Stimulated activated CD8-positive, alpha-beta memory T cell treated with anti-CD3 and anti-CD28 coated beads, Interleukin-4, amount 100 ng/mL, for 1 hour (primary cell): ENCODE measurements around the gene LDLRAD2.
A peak's percentile ranks its signal among the peaks of the same experiment; 100 is the strongest.
"Not testable (repeated sequence)": the region's sequence is repeated elsewhere in the genome, so short reads cannot be mapped to it uniquely, and the experiment has no call there.

Source experiments
- DNase-seq, 2 donors: peaks; one replicate each; pipeline ENCODE4 v3.0.0-alpha.2; 2020; ENCODE audit warnings: low read depth in 2 of 2, low spot score in 1 of 2

Gene LDLRAD2

DNA sequence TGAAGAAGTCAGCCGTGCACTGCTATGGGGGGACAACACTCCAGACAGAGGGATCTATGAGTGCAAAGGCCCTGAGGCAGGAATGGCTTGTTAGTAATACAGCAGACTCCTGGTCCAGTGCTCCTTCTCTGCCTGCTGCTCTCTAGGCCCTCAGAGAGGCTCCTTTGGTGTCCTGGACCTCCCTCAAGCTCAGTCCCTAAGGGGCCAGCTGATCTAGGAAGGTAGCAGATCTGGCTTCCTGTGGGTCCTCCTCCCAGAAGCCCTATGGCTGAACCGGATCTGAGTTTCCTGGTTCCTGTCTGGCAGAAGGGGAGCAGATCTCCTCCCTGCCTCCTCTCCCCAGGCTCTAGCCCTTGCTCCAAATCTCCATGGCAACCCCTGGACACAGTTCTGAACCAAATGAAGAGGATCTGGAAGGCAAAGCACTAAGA, at the start of gene LDLRAD2:
LDLRAD2 (plus strand) TSS at position 391 of the 431 bp plus-strand sequence. CDS start 187 bp downstream, outside the sequence.
- no peak for DNase-seq

GRCh38 chr1:21763236-21763635, 48.8 kb upstream of the LDLRAD2 start:
- no peak for DNase-seq

DNA sequence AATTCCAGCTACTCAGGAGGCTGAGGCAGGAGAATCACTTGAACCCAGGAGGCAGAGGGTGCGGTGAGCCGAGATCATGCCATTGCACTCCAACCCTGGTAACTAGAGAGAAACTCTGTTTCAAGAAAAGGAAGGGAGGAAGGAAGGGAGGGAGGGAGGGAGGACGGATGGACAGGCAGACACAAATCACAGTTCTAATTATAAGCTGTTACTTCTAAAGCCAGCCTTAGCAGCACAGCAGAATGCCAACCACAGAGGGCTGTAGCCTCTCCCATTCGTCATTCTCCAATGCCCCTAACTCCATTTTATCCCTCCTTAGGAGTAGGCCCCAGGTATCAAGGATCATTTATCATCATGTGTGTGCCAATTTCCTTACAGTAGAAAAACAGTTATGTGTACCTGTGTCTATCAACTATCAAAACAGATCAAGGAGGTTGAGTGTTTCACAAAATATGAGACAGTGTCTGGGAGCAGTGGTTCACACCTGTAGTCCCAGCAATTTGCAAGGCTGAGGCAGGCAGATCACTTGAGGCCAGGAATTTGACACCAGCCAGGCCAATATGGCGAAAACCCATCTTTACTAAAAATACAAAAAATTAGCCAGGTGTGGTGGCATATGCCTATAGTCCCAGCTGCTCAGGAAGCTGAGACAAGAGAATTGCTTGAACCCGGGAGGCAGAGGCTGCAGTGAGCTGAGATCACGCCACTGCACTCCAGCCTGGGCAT, 48.2 kb upstream of the LDLRAD2 start:
- no peak for DNase-seq

DNA sequence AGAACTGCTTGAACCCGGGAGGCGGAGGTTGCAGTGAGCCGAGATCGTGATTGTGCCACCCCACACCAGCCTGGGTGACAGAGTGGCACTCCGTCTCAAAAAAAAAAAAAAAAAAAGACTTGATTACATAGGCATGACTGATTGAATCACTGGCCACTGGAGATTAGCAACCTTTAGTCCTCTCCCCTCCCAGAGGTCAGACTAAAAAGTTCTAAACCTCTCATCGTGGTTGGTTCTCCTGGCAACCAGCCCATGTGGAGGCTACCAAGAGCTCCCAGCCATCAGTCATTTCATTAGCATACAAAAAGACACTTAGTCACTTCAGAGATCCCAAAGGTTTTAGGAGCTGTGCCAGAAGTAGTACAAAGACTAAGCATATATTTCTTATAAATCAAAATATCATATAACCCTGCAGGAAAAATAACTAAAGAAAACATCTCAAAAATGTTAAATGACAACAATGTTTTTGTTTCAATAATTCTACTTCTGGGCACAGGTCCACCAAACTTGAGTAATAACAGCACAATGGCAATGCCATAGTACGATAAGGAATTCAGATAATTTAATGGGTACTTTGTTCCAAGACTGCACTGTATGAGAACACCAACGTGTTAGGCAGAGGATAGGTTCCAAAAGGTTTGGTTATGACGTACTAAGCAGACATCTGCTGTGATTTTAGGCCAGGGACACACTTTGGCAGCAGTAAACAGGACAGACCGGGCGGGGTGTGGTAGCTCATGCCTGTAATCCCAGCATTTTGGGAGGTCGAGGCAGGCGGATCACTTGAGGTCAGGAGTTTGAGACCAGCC, 47.2 kb upstream of the LDLRAD2 start:
- DNase-seq = no peak

- DNase-seq = no peak
Observed at GRCh38 chr1:21766210-21766609, 45.9 kb upstream of the LDLRAD2 start.

GRCh38 chr1:21767106-21767505, 45.0 kb upstream of the LDLRAD2 start:
- not testable (repeated sequence) for DNase-seq

DNA sequence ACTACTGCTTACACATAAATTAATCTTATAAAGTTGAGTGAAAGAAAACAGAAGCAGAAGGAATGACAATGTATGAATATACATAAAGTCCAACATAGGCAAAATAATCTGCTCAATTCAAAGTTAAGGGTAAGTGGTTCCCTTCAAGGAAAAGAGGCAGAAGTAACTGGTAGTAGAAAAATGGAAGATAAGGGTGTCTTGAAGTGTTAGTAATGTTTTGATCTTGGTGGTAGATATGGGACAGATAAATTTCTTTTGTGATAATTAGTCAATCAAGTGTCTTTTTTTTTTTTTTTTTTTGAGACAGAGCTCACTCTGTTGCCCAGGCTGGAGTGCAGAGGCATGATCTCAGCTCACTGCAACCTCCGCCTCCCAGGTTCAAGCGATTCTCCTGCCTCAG, 41.9 kb upstream of the LDLRAD2 start:
- no peak for DNase-seq

- DNase-seq = not testable (repeated sequence)
Observed at GRCh38 chr1:21770602-21771001, 41.5 kb upstream of the LDLRAD2 start.

GRCh38 chr1:21771672-21772071, 40.4 kb upstream of the LDLRAD2 start:
- not testable (repeated sequence) for DNase-seq

DNA sequence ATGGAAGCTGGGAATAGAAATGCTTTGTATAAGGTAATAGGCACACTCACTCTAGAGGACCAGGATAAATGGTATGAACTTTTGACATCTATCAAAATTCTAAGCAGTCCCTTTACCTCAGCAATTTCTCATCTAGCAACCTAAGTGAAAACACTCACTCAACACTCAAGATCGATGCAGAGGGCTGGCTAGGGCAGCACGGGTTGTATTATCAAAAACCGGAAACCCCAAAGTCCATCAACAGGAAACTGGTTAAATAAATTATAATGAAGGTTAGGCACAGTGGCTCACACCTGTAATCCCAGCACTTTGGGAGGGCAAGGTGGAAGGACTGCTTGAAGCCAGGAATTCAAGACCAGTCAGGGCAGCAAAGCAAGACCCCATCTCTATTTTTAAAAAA, 38.5 kb upstream of the LDLRAD2 start:
- no peak for DNase-seq

DNA sequence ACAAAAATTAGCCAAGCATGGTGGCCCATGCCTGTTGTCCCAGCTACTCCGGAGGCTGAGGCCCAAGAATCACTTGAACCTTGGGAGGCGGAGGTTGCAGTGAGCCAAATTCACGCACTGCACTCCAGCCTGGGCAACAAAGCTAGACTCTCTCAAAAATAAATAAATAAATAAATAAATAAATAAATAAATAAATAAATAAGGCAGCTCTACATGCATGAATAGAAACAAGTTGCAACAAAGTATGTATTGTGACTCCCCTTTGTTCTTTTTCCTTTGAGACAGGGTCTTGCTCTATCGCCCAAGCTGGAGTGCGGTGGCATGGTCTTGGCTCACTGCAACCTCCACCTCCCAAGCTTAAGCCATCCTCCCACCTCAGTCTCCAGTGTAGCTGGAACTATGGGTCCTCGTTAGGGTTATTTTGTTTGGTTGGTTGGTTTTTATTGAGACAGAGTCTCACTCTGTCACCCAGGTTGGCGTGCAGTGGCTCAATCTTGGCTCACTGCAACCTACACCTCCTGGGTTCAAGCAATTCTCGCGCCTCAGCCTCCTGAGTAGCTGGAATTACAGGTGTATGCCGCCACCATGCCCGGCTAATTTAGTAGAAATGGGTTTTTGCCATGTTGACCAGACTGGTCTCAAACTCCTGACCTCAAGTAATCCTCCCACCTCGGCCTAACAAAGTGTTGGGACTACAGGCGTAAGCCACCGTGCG, 37.1 kb upstream of the LDLRAD2 start:
- DNase-seq = no peak

DNA sequence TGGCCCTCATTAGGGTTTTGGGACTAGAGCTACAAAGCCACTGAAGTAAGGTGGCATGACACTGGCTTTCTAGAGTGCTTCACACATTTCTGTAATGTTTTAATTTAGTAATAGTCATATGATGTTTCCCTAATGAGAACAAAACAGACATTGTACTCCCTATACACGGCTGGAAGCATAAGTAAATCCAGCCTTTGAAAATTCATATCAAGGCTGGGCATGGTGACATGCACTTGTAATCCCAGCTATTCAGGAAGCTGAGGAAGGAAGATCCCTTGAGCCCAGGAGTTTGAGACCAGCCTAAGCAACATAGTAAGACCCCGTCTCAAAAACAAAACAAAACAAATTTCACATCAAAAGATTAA, 36.5 kb upstream of the LDLRAD2 start:
- no peak for DNase-seq

DNA sequence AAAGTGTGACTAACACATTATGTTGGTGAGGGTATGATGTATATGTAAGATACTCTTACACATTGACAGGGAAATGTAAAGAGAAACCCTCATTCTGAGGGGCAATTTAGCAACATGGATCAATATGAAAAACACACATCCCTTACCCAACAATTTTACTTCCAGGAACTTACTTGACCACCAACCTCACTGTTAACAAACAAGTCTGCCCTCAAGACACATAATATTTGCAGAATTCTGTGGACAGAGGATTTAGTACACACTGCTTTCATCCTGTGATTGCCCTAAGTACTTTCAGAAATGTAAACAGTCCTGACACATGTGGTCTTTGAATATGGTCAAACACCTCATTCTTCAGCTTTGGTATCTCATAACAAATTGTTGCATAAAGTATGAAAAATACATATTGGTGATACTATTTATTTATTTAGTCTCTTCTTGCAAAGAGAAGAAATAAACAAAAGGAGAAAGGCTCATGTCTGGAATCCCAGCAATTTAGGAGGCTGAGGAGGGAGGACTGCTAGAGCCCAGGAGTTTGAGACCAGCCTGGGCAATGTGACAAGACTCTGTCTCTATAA, 36.0 kb upstream of the LDLRAD2 start:
- DNase-seq = no peak

GRCh38 chr1:21776925-21777324, 35.1 kb upstream of the LDLRAD2 start:
- DNase-seq = not testable (repeated sequence)

DNA sequence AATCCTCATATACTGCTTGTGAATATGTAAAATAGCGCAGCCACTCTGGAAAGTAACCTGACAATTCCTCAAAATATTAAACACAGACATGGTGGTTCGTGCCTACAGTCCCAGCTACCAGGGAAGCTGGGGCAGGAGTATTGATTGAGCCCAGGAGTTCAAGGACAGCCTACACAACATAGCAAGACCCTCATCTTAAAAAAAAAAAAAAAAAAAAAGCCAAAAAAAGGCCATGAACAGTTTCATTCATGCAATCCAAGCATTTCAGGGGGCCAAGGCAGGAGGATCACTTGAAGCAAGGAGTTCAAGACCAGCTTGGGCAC, 33.7 kb upstream of the LDLRAD2 start:
- DNase-seq = no peak

GRCh38 chr1:21779613-21780521, 32.2 kb upstream of the LDLRAD2 start:
- DNase-seq = no peak

DNA sequence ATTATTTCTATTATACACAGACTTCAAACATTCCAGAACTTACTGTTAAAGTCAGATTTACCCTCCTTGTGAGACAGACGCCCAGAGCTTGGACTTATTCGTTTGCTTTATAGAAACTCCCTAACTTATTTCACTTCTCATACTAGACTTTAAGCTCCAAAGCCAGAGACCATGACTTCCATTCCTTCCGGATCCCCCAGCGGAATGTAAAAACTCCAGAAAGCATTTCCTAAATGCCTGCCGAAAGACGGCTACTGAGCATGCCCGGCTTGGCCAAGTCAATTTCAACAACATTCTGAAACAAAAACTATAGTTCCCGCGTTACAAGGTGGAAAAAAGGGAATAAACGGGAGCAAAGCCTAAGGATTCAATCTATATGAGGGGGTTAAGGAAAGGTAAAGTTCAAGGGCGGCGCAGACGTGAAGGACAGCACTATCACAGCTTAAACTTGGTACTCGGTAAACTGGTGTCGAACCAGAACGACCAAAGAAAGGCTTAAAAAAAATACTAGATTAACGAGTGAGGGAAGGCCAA, 30.2 kb upstream of the LDLRAD2 start:
- no peak for DNase-seq

DNA sequence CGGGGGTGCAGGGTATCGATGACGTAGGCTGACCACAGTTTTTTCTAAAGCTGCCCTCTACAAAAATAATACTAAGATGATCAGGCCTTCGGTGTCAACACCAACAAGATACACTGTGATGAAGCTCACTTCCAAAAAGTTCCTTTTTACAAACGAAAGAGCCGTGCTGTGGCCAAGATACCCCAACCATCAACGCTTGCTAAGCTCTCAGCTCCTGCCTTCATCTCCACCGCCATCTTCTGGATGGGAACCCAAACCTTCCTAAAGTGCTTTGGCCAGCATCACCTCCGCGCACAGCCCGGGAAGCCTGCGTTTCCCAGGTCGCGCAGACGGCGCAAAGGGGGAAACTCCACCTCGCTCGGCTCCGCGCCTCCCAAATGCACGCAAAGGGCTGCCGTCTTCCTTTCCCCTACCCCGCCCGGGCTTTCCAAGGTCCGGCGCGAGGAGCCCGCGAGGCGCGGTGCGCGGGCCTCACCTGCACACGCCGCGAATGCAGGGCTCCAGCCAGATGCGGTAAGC, 29.7 kb upstream of the LDLRAD2 start:
- DNase-seq = peak; percentile 15

- DNase-seq = peak; percentile 91 to 93
Observed at GRCh38 chr1:21782868-21783678, 29.0 kb upstream of the LDLRAD2 start, which contains the start of gene USP48. USP48 (minus strand) TSS chr1:21783149; CDS start chr1:21782957, 192 bp downstream.
